Measurements from ENCODE around the gene RPTOR. TPM values are rescaled to one million over a fixed set of nuclear protein-coding genes. Genes with fewer than 3 reads are reported as not detected.

Gene RPTOR
- total RNA-seq, 2 experiments from 2014 or later = 43.6 to 47.2 TPM

DNA sequence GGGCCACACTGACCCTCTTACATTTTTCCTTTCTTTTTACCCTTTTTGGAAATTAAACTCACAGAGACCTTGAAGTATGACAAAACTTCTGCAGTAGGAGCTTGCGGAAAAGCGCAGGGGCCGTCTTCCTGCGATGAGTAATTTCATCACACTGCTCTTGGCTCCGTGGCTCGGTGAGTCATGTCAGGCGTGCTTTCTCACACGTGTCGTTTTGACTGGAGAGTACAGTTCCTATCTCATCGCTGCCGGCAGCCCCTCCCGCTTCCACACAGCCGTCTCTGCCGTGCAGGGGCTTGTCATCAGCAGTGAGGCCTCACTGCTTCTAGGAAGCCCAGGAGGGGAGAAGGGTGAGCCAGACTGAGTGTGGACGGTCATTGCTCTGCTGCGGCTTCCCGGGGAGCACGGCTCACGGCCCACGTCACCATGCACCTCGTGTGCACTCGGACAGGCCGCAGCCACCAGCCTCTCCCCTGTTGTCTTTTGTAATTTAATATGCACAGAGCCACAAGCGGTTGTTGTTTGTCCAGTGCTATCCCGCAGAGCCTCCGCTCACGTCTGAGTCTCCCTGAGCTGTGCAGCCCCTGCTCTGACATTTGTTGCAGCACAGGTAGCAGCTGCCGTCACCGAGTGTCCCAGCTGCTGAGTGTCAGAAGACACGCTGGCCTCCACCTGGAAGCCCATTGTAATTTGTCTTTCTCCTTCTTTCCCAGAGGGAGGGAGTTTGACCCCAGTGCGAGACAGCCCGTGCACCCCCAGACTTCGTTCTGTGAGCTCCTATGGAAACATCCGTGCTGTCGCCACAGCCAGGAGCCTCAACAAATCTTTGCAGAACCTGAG, 347.6 kb downstream of the RPTOR start:
- DNase-seq = peak; percentile 89
- peak overlapping the region; percentile 75 for H3K4me3 Mint-ChIP-seq
- no peaks in the 10 kb centered on the region for H3K9me3 Mint-ChIP-seq
- H3K4me1 Mint-ChIP-seq = peaks cover 47% of the 10 kb centered on the region
- H3K27ac Mint-ChIP-seq = peak overlapping the region; percentile 96
- H3K27me3 Mint-ChIP-seq = no peaks in the 10 kb centered on the region
- H3K36me3 Mint-ChIP-seq = peaks cover 54% of the 10 kb centered on the region

DNA sequence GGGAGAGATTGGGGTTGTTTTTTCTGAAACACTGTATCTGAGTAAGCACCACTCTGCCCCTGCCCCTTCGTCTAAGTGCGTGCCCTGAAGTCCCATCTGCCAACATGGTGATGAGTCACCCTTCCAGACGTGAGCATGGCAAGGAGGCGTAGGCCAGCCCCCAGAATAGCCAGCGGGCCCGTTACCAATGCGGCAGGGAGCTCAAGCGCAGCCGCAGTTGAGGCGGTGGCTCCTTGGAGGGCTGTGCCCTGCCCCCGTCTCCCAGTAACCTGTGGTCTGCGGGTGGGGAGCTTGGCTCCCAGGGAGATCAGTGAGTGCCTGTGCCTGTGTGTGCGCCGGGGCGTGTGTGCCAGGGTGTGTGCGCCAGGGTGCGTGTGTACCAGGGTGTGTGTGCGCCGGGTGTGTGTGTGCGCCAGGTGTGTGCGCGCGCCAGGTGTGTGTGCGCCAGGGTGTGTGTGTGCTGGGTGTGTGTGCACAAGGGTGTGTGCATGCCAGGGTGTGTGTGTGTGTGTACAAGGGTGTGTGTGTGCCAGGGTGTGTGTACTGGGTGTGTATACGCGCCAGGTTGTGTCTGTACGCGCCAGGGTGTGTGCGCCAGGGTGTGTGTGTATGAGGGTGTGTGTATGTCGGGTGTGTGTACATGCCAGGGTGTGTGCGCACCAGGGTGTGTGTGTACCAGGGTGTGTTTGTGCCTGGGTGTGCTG, 348.4 kb downstream of the RPTOR start:
- Mint-ChIP-seq H3K27ac (peak overlapping the region; percentile 96), H3K27me3 (no peaks in the 10 kb centered on the region), H3K4me1 (peaks cover 49% of the 10 kb centered on the region), H3K4me3 (peak overlapping the region; percentile 75), H3K9me3 (no peaks in the 10 kb centered on the region), H3K36me3 (peaks cover 58% of the 10 kb centered on the region)
- peak; percentile 26 for DNase-seq

- Mint-ChIP-seq H3K27ac (peak overlapping the region; percentile 96), H3K27me3 (no peaks in the 10 kb centered on the region), H3K4me3 (peak overlapping the region; percentile 62), H3K4me1 (peaks cover 54% of the 10 kb centered on the region), H3K9me3 (no peaks in the 10 kb centered on the region), H3K36me3 (peaks cover 58% of the 10 kb centered on the region)
- no peak for DNase-seq
Measured at GRCh38 chr17:80893604-80894438, 349.2 kb downstream of the RPTOR start.

- Mint-ChIP-seq H3K9me3 (no peaks in the 10 kb centered on the region), H3K27ac (peak overlapping the region; percentile 52), H3K36me3 (peaks cover 54% of the 10 kb centered on the region), H3K4me3 (no peak overlapping the region), H3K27me3 (no peaks in the 10 kb centered on the region), H3K4me1 (peaks cover 50% of the 10 kb centered on the region)
- DNase-seq = no peak
Measured at GRCh38 chr17:80894439-80894721, 349.7 kb downstream of the RPTOR start.

- DNase-seq = no peak
- H3K4me1 Mint-ChIP-seq = peaks cover 54% of the 10 kb centered on the region
- no peaks in the 10 kb centered on the region for H3K9me3 Mint-ChIP-seq
Measured at GRCh38 chr17:80894726-80895125, 350.1 kb downstream of the RPTOR start.

DNA sequence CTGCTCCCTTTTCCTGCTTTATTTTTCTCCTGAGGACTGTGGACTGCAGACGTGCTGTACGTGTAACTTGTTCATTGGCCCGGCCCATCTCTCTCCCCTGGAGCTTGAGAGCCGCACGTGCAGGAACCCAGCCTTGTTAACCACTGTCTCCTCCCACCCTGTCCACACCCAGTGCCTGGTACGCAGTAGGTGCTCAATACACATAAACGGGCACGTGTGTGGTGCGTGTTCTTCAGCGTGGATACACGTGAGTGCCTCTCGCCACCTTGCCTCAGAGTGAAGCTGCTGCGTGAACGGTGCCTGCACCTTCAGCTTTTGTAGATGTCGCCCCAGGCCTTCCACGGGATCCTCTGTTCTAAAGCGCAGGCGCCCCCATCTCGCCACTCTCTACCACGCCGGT, 350.7 kb downstream of the RPTOR start:
- DNase-seq = no peak
- H3K9me3 Mint-ChIP-seq = no peaks in the 10 kb centered on the region
- peak overlapping the region; percentile 52 for H3K27ac Mint-ChIP-seq
- peaks cover 50% of the 10 kb centered on the region for H3K36me3 Mint-ChIP-seq
- no peaks in the 10 kb centered on the region for H3K27me3 Mint-ChIP-seq
- peak overlapping the region; percentile 49 for H3K4me3 Mint-ChIP-seq
- H3K4me1 Mint-ChIP-seq = peaks cover 51% of the 10 kb centered on the region

More at GRCh38 chr17:80894726-80895125, 350.1 kb downstream of the RPTOR start:
- H3K36me3 Mint-ChIP-seq = peaks cover 54% of the 10 kb centered on the region
- no peak overlapping the region for H3K4me3 Mint-ChIP-seq
- peak overlapping the region; percentile 52 for H3K27ac Mint-ChIP-seq
- no peaks in the 10 kb centered on the region for H3K27me3 Mint-ChIP-seq

GRCh38 chr17:80898716-80899115, 354.1 kb downstream of the RPTOR start:
- H3K4me1 Mint-ChIP-seq = peaks cover 33% of the 10 kb centered on the region

GRCh38 chr17:80899402-80900268, 355.0 kb downstream of the RPTOR start:
- H3K36me3 Mint-ChIP-seq = peaks cover 27% of the 10 kb centered on the region
- no peak overlapping the region for H3K4me3 Mint-ChIP-seq
- DNase-seq = peak; percentile 71
- no peaks in the 10 kb centered on the region for H3K9me3 Mint-ChIP-seq
- H3K4me1 Mint-ChIP-seq = peaks cover 30% of the 10 kb centered on the region
- H3K27me3 Mint-ChIP-seq = no peaks in the 10 kb centered on the region
- H3K27ac Mint-ChIP-seq = peak overlapping the region; percentile 28

More at GRCh38 chr17:80898716-80899115, 354.1 kb downstream of the RPTOR start:
- peaks cover 29% of the 10 kb centered on the region for H3K36me3 Mint-ChIP-seq
- DNase-seq = no peak
- no peaks in the 10 kb centered on the region for H3K9me3 Mint-ChIP-seq
- peak overlapping the region; percentile 25 for H3K27ac Mint-ChIP-seq
- no peak overlapping the region for H3K4me3 Mint-ChIP-seq
- no peaks in the 10 kb centered on the region for H3K27me3 Mint-ChIP-seq

DNA sequence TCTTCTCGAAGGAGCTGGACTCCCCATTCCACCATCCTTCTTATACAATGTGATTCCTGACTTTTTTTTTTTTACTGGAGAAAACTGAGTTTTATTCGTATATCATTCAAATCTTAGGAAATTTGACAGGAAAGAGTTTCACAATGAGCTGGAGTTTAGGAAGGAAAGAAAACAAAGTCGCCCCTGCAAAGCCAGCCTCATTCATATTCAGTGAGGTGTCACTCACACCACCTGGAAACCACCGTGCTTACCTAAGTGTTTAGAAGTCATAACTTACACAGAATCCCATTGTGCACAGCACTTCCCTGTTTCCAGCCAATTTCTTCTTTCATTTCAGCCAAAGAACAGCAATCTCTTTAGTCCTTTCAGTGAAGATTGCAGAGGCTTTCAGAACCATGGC, 356.7 kb downstream of the RPTOR start:
- H3K9me3 Mint-ChIP-seq = no peaks in the 10 kb centered on the region
- DNase-seq = no peak
- peak overlapping the region; percentile 82 for H3K27ac Mint-ChIP-seq
- no peaks in the 10 kb centered on the region for H3K27me3 Mint-ChIP-seq
- H3K4me1 Mint-ChIP-seq = peaks cover 26% of the 10 kb centered on the region
- H3K36me3 Mint-ChIP-seq = peaks cover 12% of the 10 kb centered on the region
- H3K4me3 Mint-ChIP-seq = no peak overlapping the region

DNA sequence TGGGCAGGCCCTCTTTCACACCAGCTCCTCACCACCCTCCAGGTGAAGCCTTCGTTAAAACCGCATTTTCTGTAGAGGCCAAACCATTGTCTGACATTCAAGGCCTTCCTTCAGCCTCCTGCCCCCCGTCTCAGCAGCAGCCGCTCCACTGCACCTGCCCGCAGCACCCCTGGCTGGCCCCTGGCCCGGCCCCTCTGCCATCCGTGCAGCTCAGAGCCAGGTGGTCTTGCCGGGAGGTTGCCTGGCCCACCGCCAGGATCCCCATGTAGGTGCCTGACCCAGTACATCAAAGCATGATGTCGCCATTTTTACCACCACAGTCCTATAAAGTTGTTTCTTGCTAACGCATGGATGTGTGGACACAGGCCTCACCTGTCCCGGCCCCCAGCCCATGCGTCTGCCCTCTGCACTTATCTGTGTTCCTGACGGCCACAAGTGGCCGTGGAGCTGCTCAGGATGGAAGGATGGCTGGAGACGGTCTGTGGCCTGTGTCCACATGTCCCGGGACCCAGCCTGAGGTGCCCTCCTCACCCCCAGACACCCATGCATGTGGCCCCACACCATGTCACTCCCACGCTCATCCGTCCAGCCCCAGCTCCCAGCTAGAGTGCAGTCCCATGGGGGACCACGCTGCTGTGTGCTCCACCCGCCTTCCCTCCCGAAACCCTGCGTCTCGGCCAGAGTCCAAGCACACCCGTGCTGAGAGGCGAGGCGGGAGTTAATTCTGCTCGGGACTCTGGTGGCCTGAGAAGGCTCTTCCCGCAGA, 357.7 kb downstream of the RPTOR start:
- Mint-ChIP-seq H3K36me3 (peaks cover 12% of the 10 kb centered on the region), H3K4me1 (peaks cover 24% of the 10 kb centered on the region), H3K9me3 (no peaks in the 10 kb centered on the region), H3K27ac (peak overlapping the region; percentile 82), H3K4me3 (no peak overlapping the region), H3K27me3 (no peaks in the 10 kb centered on the region)
- DNase-seq = no peak

DNA sequence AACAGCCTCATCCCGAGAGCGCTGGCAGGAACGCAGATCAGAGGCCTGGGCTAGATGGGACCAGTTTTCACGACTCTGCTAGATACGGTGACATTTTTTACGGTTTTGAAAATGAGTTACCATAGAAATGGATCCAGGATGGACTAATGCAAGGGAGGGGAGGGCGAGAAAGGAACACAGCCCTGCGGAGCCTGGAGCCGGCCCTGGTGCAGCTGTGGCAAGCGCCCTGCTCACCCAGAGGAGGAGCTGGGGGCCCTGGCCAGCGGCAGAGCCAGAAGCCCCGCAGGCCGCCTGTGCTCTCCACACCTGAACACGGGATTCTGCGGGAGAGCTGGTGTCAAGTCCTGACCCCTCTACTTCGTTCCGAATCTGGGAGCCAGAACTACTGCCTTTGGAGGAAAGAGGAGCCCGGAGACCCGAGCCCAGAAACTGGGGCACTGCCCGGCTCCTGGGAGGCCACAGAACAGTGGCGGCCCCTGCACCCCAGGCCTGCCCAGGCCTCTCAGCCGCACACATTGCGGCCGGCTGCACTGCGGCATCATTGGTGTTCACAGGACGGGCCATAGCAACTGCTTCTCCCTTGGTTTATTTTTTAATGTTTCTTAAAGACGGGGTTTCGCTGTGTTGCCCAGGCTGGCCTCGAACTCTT, 358.4 kb downstream of the RPTOR start:
- H3K4me1 Mint-ChIP-seq = peaks cover 22% of the 10 kb centered on the region
- DNase-seq = no peak

GRCh38 chr17:80904036-80904753, 359.6 kb downstream of the RPTOR start:
- Mint-ChIP-seq H3K4me3 (no peak overlapping the region), H3K27ac (no peak overlapping the region)

More for the DNA sequence above, 358.4 kb downstream of the RPTOR start:
- Mint-ChIP-seq H3K27me3 (no peaks in the 10 kb centered on the region), H3K36me3 (peaks cover 11% of the 10 kb centered on the region), H3K27ac (no peak overlapping the region), H3K9me3 (no peaks in the 10 kb centered on the region), H3K4me3 (no peak overlapping the region)

More at GRCh38 chr17:80904036-80904753, 359.6 kb downstream of the RPTOR start:
- Mint-ChIP-seq H3K9me3 (no peaks in the 10 kb centered on the region), H3K27me3 (no peaks in the 10 kb centered on the region), H3K36me3 (peaks cover 13% of the 10 kb centered on the region), H3K4me1 (peaks cover 17% of the 10 kb centered on the region)
- DNase-seq = no peak

All from activated naive CD8-positive, alpha-beta T cell treated with anti-CD3 and anti-CD28 coated beads for 36 hours (primary cell).